Measurements from ENCODE around the gene DENND1A. TPM values are rescaled to one million over a fixed set of nuclear protein-coding genes. Genes with fewer than 3 reads are reported as not detected.

The DENND1A gene
- polyA plus RNA-seq, 2 of the 4 experiments (the other 2 are of a cell fraction): 15.1 to 21.9 TPM

DNA sequence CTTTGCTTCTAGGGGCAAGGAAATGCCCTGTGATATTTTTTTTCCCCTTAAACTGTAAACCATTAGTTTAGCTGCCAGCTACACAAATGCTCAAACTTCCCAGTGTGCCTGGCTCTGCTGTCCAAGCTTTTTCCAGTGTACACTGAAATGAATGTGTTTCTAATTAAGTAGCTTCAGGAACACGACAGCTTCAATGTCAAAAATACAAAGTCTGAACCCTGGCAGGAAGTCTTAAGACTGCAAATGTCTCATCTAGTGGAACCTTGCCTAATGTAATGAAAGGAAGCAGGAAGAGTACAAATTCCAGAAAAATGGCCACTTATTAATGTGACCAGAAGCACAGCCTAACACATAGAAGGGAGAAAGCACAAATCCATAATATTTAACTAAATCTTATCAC, 318.7 kb downstream of the DENND1A start:
- H3K27ac ChIP-seq: no peak overlapping the region
- no peak for FAIRE-seq
- POLR2A ChIA-PET: no interaction called here

DNA sequence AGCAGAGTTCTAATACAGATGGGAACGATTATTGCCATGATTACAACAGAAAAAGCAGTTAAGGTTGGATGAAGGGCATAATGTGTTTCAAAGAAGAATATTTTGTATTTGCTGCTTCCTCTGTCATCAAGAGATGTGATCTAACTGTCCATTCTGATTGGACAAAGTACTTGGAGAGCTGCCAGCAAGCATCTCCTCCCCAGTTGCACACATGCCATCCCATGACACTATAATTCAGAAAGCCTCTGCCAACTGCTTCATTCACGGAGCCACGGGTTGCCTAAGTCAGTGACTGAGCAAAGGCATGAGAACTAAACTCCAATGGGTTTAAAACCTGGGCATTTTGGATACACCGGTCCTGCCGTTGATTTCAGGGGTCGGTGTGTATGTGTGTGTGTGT, 320.1 kb downstream of the DENND1A start:
- Histone ChIP-seq H3K4me3 (no peak overlapping the region), H3K4me2 (no peak overlapping the region), H3K9me3 (no peaks in the 10 kb centered on the region), H3K4me1 (no peaks in the 10 kb centered on the region), H3K27ac (no peak overlapping the region)
- DNase-seq (ENCODE audit: low read depth in 1 of 2, low spot score in 1 of 2) (no peak), FAIRE-seq (no peak), ATAC-seq (no peak)
- 88% methylated on average over 6 of the region's 6 CpGs for WGBS (ENCODE audit: missing lambda C conversion rate)
- ChIA-PET CTCF (no interaction called here), POLR2A (no interaction called here)
- no peak for TF ChIP-seq ZC3H11A (IDR thresholded peaks at IDR 0.05)
- TF ChIP-seq, protein P1, sequence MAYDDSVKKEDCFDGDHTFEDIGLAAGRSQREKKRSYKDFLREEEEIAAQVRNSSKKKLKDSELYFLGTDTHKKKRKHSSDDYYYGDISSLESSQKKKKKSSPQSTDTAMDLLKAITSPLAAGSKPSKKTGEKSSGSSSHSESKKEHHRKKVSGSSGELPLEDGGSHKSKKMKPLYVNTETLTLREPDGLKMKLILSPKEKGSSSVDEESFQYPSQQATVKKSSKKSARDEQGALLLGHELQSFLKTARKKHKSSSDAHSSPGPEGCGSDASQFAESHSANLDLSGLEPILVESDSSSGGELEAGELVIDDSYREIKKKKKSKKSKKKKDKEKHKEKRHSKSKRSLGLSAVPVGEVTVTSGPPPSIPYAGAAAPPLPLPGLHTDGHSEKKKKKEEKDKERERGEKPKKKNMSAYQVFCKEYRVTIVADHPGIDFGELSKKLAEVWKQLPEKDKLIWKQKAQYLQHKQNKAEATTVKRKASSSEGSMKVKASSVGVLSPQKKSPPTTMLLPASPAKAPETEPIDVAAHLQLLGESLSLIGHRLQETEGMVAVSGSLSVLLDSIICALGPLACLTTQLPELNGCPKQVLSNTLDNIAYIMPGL (CRISPR knock-in tag; IDR thresholded peaks at IDR 0.05; ENCODE audit: borderline replicate concordance): no peak
- TF ChIP-seq HOXA7 (CRISPR knock-in tag; IDR thresholded peaks at IDR 0.05): no peak
- no peak for TF ChIP-seq MAZ (IDR thresholded peaks at IDR 0.05; ENCODE audit: borderline replicate concordance, low read depth, low read length)
- TF ChIP-seq, protein P2, sequence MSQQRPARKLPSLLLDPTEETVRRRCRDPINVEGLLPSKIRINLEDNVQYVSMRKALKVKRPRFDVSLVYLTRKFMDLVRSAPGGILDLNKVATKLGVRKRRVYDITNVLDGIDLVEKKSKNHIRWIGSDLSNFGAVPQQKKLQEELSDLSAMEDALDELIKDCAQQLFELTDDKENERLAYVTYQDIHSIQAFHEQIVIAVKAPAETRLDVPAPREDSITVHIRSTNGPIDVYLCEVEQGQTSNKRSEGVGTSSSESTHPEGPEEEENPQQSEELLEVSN (IDR thresholded peaks at IDR 0.05; ENCODE audit: borderline replicate concordance, low read depth): no peak
- TF ChIP-seq GATA3 (IDR thresholded peaks at IDR 0.05; ENCODE audit: borderline replicate concordance): no peak
- TF ChIP-seq ZNF302 (CRISPR knock-in tag; IDR thresholded peaks at IDR 0.05): no peak
- no peak for TF ChIP-seq ZSCAN20 (CRISPR knock-in tag; IDR thresholded peaks at IDR 0.05)

More for the DNA sequence above, 318.7 kb downstream of the DENND1A start:
- H3K4me3 ChIP-seq: no peak overlapping the region
- CTCF ChIA-PET: interaction anchor here (1.4 kb wide), 1 partner anchor 20 kb away, joined by 3 read pairs; no protein-coding TSS in a partner anchor
- no peaks in the 10 kb centered on the region for H3K9me3 ChIP-seq
- no peak overlapping the region for H3K4me2 ChIP-seq
- TF ChIP-seq ZNF302 (CRISPR knock-in tag; IDR thresholded peaks at IDR 0.05) (no peak), HOXB13 (CRISPR knock-in tag; IDR thresholded peaks at IDR 0.05; ENCODE audit: low read depth) (no peak), NFE2L2 (conservative IDR thresholded peaks at IDR 0.05; ENCODE audit: low read length) (no peak), ZSCAN20 (CRISPR knock-in tag; IDR thresholded peaks at IDR 0.05) (no peak), NPAS2 (CRISPR knock-in tag; IDR thresholded peaks at IDR 0.05; ENCODE audit: borderline replicate concordance) (no peak), CBX8 (IDR thresholded peaks at IDR 0.05) (no peak), KDM1A (IDR thresholded peaks at IDR 0.05; ENCODE audit: low read depth) (no peak), RFX5 (IDR thresholded peaks at IDR 0.05) (no peak)
- H3K4me1 ChIP-seq: no peaks in the 10 kb centered on the region
- ATAC-seq (no peak), DNase-seq (ENCODE audit: low read depth in 1 of 2, low spot score in 1 of 2) (no peak)
- WGBS (ENCODE audit: missing lambda C conversion rate): 72% methylated on average over 1 of the region's 1 CpG

DNA sequence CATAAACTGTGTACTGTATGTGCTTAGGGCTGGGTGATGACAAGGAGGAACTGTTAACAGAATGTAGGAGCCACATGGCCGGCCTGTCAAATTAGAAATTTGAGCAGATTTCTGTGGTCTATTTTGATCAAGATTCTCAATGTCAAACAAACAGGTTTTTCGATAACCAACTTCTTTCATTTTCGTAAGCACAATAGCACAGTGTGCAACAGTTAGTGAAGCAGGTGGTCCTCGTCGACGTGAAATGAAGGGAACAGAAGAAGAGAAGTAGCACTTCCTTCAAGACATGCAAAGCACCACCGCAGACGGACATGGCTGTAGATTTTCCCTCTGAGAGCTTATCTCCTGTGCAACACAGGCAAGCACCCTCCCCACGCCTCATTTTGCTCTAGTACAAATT, 321.8 kb downstream of the DENND1A start:
- TF ChIP-seq SMC3 (IDR thresholded peaks at IDR 0.05) (no peak), EHMT2 (IDR thresholded peaks at IDR 0.05; ENCODE audit: low read depth) (no peak), HDAC2 (IDR thresholded peaks at IDR 0.05) (no peak), MAFK (IDR thresholded peaks at IDR 0.05; ENCODE audit: partially characterized antibody) (no peak), HEYL (CRISPR knock-in tag; IDR thresholded peaks at IDR 0.05) (no peak), EP300 (IDR thresholded peaks at IDR 0.05) (no peak), ZFP36 (IDR thresholded peaks at IDR 0.05; ENCODE audit: borderline replicate concordance, partially characterized antibody) (no peak), NPAS2 (CRISPR knock-in tag; IDR thresholded peaks at IDR 0.05; ENCODE audit: borderline replicate concordance) (no peak), TFCP2L1 (CRISPR knock-in tag; IDR thresholded peaks at IDR 0.05) (no peak), HOXB5 (CRISPR knock-in tag; IDR thresholded peaks at IDR 0.05) (no peak), NFE2L2 (conservative IDR thresholded peaks at IDR 0.05; ENCODE audit: low read length) (no peak)
- TF ChIP-seq, protein P3, sequence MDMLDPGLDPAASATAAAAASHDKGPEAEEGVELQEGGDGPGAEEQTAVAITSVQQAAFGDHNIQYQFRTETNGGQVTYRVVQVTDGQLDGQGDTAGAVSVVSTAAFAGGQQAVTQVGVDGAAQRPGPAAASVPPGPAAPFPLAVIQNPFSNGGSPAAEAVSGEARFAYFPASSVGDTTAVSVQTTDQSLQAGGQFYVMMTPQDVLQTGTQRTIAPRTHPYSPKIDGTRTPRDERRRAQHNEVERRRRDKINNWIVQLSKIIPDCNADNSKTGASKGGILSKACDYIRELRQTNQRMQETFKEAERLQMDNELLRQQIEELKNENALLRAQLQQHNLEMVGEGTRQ (IDR thresholded peaks at IDR 0.05): no peak
- TF ChIP-seq, protein P4, sequence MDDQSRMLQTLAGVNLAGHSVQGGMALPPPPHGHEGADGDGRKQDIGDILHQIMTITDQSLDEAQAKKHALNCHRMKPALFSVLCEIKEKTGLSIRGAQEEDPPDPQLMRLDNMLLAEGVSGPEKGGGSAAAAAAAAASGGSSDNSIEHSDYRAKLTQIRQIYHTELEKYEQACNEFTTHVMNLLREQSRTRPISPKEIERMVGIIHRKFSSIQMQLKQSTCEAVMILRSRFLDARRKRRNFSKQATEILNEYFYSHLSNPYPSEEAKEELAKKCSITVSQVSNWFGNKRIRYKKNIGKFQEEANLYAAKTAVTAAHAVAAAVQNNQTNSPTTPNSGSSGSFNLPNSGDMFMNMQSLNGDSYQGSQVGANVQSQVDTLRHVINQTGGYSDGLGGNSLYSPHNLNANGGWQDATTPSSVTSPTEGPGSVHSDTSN (IDR thresholded peaks at IDR 0.05): no peak
- 95% methylated on average over 9 of the region's 9 CpGs for WGBS (ENCODE audit: missing lambda C conversion rate)
- Histone ChIP-seq H3K27ac (no peak overlapping the region), H3K9me3 (no peaks in the 10 kb centered on the region), H3K4me3 (no peak overlapping the region), H3K4me2 (no peak overlapping the region), H3K4me1 (no peaks in the 10 kb centered on the region)
- POLR2A ChIA-PET: no interaction called here
- FAIRE-seq (no peak), ATAC-seq (no peak), DNase-seq (ENCODE audit: low read depth in 1 of 2, low spot score in 1 of 2) (no peak)
- CTCF ChIA-PET: no interaction called here
